ENCODE measurements around the gene SCYL2.

Gene SCYL2

GRCh38 chr12:100381379-100381778, 114.4 kb downstream of the SCYL2 start:
- no peak for DNase-seq

DNA sequence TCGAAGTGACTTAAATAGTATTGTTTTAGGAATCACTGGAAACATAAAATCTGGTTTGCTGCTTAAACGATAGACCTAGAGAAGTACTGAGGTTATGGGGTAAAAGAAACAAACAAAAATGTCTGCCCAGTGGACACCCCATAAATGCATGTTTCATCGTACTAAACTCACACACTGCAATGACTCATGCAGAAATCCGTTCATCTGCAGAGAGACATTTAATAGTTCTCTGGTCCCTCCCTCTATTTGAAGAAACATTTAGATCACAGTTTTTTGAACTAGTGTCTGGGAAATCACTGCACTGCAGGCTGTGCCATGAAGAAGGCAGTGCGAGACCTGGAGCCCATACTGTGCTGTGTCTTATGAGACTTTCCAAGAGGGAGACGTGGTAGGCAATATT, 115.4 kb downstream of the SCYL2 start:
- DNase-seq = no peak

DNA sequence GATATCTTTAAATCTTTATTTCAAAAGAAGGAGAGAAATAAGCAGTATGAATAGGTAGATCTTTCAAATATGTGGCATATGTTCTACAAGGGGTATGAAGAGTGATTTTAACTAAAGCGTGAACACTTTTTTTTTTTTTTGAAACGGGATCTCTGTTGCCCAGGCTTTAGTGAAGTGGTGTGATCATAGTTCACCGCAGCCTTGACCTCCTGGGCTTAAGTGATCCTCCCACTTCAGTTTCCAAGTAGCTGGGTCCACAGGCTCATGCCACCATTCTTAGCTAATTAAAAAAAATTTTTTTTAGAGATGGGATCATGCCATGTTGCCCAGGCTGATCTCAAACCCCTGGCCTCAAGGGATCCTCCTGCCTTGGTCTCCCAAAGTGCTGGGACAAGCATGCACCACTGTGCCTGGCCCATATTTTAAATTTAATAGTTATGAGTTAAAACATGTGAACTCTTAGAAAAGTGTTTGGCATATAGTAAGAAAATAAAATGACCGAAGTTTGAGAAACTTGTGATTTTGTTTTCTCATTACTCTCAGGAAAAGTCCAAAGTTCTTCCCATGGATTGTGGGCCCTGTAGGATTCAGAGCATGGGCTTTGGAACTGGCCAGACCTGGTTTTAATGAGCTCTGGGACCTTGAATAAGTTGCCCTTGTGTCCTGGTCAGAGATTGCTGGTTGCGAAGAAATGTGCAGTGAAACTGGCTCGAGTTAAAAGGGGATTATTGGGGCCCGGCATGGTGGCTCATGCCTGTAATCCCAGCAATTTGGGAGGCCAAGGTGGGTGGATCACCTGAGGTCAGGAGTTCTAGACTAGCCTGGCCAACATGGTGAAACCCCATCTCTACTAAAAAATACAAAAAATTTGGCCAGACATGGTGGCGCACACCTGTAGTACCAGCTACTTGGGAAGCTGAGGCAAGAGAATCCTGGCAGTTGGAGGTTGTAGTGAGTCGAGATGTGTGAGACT, 116.9 kb downstream of the SCYL2 start:
- DNase-seq = no peak

DNA sequence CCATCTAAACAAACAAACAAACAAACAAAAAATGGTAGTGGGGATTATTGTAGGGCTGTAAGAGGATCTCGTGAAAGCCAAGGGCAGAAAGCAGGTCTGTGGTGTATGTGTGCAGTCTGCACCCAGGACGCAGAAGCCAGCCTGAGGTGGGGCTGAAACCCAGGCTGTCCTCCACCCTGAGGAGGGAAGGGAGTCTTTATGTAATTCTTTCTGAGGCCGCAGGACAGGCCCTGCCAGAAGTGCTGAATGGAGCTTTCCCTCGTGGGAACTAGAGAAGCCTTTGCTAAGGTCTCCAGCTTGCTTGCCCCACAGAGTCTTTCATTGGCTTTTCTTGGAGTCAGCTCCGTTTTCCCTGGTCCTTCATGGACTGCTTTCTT, 117.6 kb downstream of the SCYL2 start:
- no peak for DNase-seq

DNA sequence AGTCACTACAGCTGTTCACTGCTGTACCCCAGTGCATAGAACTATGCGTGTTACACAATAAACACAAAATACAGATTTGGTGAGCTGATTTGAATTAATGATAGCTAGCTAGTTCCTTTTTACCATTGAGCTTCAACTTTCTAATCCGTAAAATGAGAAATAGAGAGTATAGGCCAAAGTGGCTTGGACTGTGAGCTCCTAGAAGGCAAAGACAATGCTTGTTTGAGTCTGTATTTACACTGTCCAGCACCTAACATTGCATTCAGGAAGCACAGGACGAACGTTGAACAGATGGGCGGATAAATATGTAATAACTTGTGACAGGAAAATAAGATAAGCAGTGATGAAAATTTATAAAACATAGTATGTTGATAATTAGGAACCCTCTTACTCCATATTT, 121.4 kb downstream of the SCYL2 start:
- no peak for DNase-seq

Measured in suppressor macrophage (primary cell).